NT2/D1 (cell line): Measurements from ENCODE around the gene PRKCB.

ENCODE experiments used
- DNase-seq: peaks from one replicate; pipeline ENCODE4 v3.0.0-alpha.2; 2011; ENCODE audit warnings: low read depth, low spot score
- H3K27me3 ChIP-seq: 2 replicates; pipeline ENCODE4 v1.6.0; 2011; ENCODE audit warnings: mild to moderate bottlenecking; ENCODE audit not compliant: insufficient read length, insufficient read depth
- H3K36me3 ChIP-seq: 2 replicates; pipeline ENCODE4 v1.6.1; 2011; ENCODE audit warnings: mild to moderate bottlenecking, low read length, mixed read lengths; ENCODE audit not compliant: insufficient read depth, insufficient read length
- H3K4me1 ChIP-seq: 2 replicates; pipeline ENCODE4 v1.5.1; 2011; ENCODE audit not compliant: insufficient read depth, insufficient read length
- H3K4me3 ChIP-seq: 2 replicates; pipeline ENCODE4 v1.5.1; 2011; ENCODE audit warnings: low read depth; ENCODE audit not compliant: insufficient read length
- H3K9ac ChIP-seq: 2 replicates; pipeline ENCODE4 v1.6.0; 2011; ENCODE audit warnings: low read depth; ENCODE audit not compliant: insufficient read length
- H3K9me3 ChIP-seq: 2 replicates; pipeline ENCODE4 v1.5.1; 2011; ENCODE audit warnings: mild to moderate bottlenecking, low read length; ENCODE audit not compliant: insufficient read depth
- SUZ12 ChIP-seq: IDR thresholded peaks from 2 replicates; pipeline ENCODE4 v1.6.1; 2011; ENCODE audit not compliant: insufficient read length, insufficient read depth; ENCODE audit errors: extremely low read depth
- YY1 ChIP-seq: IDR thresholded peaks from 2 replicates; pipeline ENCODE4 v1.6.1; 2011; ENCODE audit not compliant: insufficient read length, insufficient read depth
- ZNF274 ChIP-seq: IDR thresholded peaks from 2 replicates; pipeline ENCODE4 v1.6.1; 2011; ENCODE audit warnings: mild to moderate bottlenecking, low read depth, low read length

PRKCB gene

GRCh38 chr16:23960081-23960885 lies 124.5 kb downstream of the PRKCB start:
- TF ChIP-seq ZNF274 (no peak), YY1 (no peak), SUZ12 (no peak)
- no peak overlapping the region for H3K9ac ChIP-seq

GRCh38 chr16:23962001-23962400 lies 126.2 kb downstream of the PRKCB start:
- no peak overlapping the region for H3K4me3 ChIP-seq
- peaks cover 3% of the 10 kb centered on the region for H3K4me1 ChIP-seq
- no peaks in the 10 kb centered on the region for H3K9me3 ChIP-seq
- H3K27me3 ChIP-seq: no peaks in the 10 kb centered on the region
- no peaks in the 10 kb centered on the region for H3K36me3 ChIP-seq
- H3K9ac ChIP-seq: no peak overlapping the region
- DNase-seq: no peak
- TF ChIP-seq ZNF274 (no peak), YY1 (no peak), SUZ12 (no peak)

More at GRCh38 chr16:23960081-23960885, 124.5 kb downstream of the PRKCB start:
- Histone ChIP-seq H3K36me3 (no peaks in the 10 kb centered on the region), H3K27me3 (no peaks in the 10 kb centered on the region), H3K9me3 (no peaks in the 10 kb centered on the region), H3K4me3 (no peak overlapping the region), H3K4me1 (no peaks in the 10 kb centered on the region)
- no peak for DNase-seq

GRCh38 chr16:23964136-23964535 lies 128.4 kb downstream of the PRKCB start:
- H3K9me3 ChIP-seq: no peaks in the 10 kb centered on the region
- TF ChIP-seq ZNF274 (no peak), SUZ12 (no peak), YY1 (no peak)
- H3K4me3 ChIP-seq: no peak overlapping the region
- DNase-seq: no peak
- H3K9ac ChIP-seq: no peak overlapping the region
- peaks cover 3% of the 10 kb centered on the region for H3K4me1 ChIP-seq
- H3K27me3 ChIP-seq: no peaks in the 10 kb centered on the region
- no peaks in the 10 kb centered on the region for H3K36me3 ChIP-seq

- no peak overlapping the region for H3K4me3 ChIP-seq
- H3K36me3 ChIP-seq: no peaks in the 10 kb centered on the region
- DNase-seq: no peak
- no peaks in the 10 kb centered on the region for H3K9me3 ChIP-seq
- no peaks in the 10 kb centered on the region for H3K27me3 ChIP-seq
- peaks cover 3% of the 10 kb centered on the region for H3K4me1 ChIP-seq
- TF ChIP-seq SUZ12: no peak
- no peak for TF ChIP-seq ZNF274
- no peak for TF ChIP-seq YY1
- H3K9ac ChIP-seq: no peak overlapping the region
Observed at GRCh38 chr16:23965137-23965733, 129.5 kb downstream of the PRKCB start.

GRCh38 chr16:23966597-23967394 lies 131.0 kb downstream of the PRKCB start:
- Histone ChIP-seq H3K4me3 (no peak overlapping the region), H3K36me3 (no peaks in the 10 kb centered on the region), H3K9ac (no peak overlapping the region), H3K4me1 (peaks cover 3% of the 10 kb centered on the region), H3K9me3 (no peaks in the 10 kb centered on the region), H3K27me3 (no peaks in the 10 kb centered on the region)
- DNase-seq: no peak
- TF ChIP-seq SUZ12: no peak
- TF ChIP-seq YY1: no peak
- no peak for TF ChIP-seq ZNF274

- Histone ChIP-seq H3K9me3 (no peaks in the 10 kb centered on the region), H3K36me3 (no peaks in the 10 kb centered on the region), H3K4me3 (no peak overlapping the region), H3K27me3 (no peaks in the 10 kb centered on the region), H3K4me1 (peaks cover 3% of the 10 kb centered on the region), H3K9ac (no peak overlapping the region)
- TF ChIP-seq ZNF274 (no peak), YY1 (no peak), SUZ12 (no peak)
- DNase-seq: no peak
Observed at GRCh38 chr16:23967775-23968174, 132.0 kb downstream of the PRKCB start.

- DNase-seq: no peak
- no peak for TF ChIP-seq YY1
- no peaks in the 10 kb centered on the region for H3K9me3 ChIP-seq
- H3K27me3 ChIP-seq: no peaks in the 10 kb centered on the region
- peaks cover 3% of the 10 kb centered on the region for H3K4me1 ChIP-seq
- no peak overlapping the region for H3K4me3 ChIP-seq
- no peak overlapping the region for H3K9ac ChIP-seq
- H3K36me3 ChIP-seq: no peaks in the 10 kb centered on the region
Observed at GRCh38 chr16:23968176-23968575, 132.4 kb downstream of the PRKCB start.
